Upper lobe of left lung (tissue), 6 donors: ENCODE data around the gene SPATS1. TPM values are rescaled to one million over a fixed set of nuclear protein-coding genes. Genes with fewer than 3 reads are reported as not detected.

Source experiments
- ATAC-seq, 2 donors: fragments of 200-7000 bp; cut with Tn5 transposase; one replicate each; pipeline ENCODE4 v1.9.1; 2022; ENCODE audit warnings: mild to moderate bottlenecking in 2 of 2, moderate library complexity in 2 of 2; ENCODE audit not compliant: low FRiP score in 2 of 2
- DNase-seq, 2 donors: peaks; one replicate each; pipeline ENCODE4 v3.0.0-alpha.2; 2019 to 2020
- H3K27ac ChIP-seq, 4 donors: fragments of 200-600 bp; sonication (generic); one replicate each; pipeline ENCODE4 v1.5.1; 2016 to 2019
- H3K27me3 ChIP-seq, 4 donors: fragments of 200-600 bp; sonication (generic); one replicate each; pipeline ENCODE4 v1.5.1; 2017 to 2019
- H3K36me3 ChIP-seq, 4 donors: fragments of 200-600 bp; sonication (generic); one replicate each; pipeline ENCODE4 v1.5.1; 2016 to 2019
- H3K4me1 ChIP-seq, 4 donors: fragments of 200-600 bp; sonication (generic); one replicate each; pipeline ENCODE4 v1.5.1; 2018 to 2019
- H3K4me3 ChIP-seq, 4 donors: fragments of 200-600 bp; sonication (generic); one replicate each; pipeline ENCODE4 v1.5.1; 2017 to 2019; ENCODE audit warnings: mild to moderate bottlenecking in 2 of 4, moderate library complexity in 1 of 4
- H3K9me3 ChIP-seq, 4 donors: fragments of 200-600 bp; sonication (generic); one replicate each; pipeline ENCODE4 v1.5.1; 2018 to 2019
- EP300 ChIP-seq, 4 donors: sonication (generic); formaldehyde crosslinking; IDR thresholded peaks; one replicate each; pipeline ENCODE4 v1.5.1; 2017; ENCODE audit warnings: antibody characterized with exemption in 4 of 4, control low read depth in 2 of 4
- POLR2A ChIP-seq, 4 donors: fragments of 450-650 bp; IDR thresholded peaks; one replicate each; pipeline ENCODE4 v1.5.1; 2016 to 2017; ENCODE audit warnings: antibody characterized with exemption in 4 of 4, mild to moderate bottlenecking in 2 of 4
- POLR2AphosphoS5 ChIP-seq, 2 donors: sonication (generic); formaldehyde crosslinking; IDR thresholded peaks; one replicate each; pipeline ENCODE4 v1.5.1; 2017; ENCODE audit warnings: antibody characterized with exemption in 2 of 2
- WGBS, 2 donors: methylation state at CpG; one replicate each; pipeline ENCODE4 v1.1.5; 2017 to 2018; 5-methylcytosine and 5-hydroxymethylcytosine counted together
- total RNA-seq, 6 donors: library from RNA; depleted of rRNA in 4 of 6; stranded (reverse); fragments of >200 nt in 4 of 6; gene quantifications; one replicate each; pipeline versions ENCODE4 v1.1.0 to v1.2.1, GENCODE V29; 2016 to 2021
- TF ChIP-seq, protein P1 (sequence below), 6 experiments: fragments of 450-650 bp in 4 of 6; fragments of 200-600 bp in 2 of 6; sonication (generic) in 2 of 6; IDR thresholded peaks; one replicate each; pipeline ENCODE4 v1.5.1; 2016 to 2019; ENCODE audit warnings: antibody characterized with exemption in 6 of 6
- donor health status: DM: no; HTN: no; CAD: no; lungs with moderate emphysema.
- donor health status: DM: no; HTN: yes; CAD: no; lungs with severe emphysema.

The SPATS1 gene
- total RNA-seq, 6 donors from 2014 or later, result 0.91 to 2.2 (median 1.6) TPM; not detected in 3

GRCh38 chr6:44305200-44305725 is 37.2 kb upstream of the SPATS1 start:
- TF ChIP-seq POLR2AphosphoS5 (IDR thresholded peaks at IDR 0.05), result no peak
- no peak for TF ChIP-seq EP300 (IDR thresholded peaks at IDR 0.05)
- TF ChIP-seq, protein P1, sequence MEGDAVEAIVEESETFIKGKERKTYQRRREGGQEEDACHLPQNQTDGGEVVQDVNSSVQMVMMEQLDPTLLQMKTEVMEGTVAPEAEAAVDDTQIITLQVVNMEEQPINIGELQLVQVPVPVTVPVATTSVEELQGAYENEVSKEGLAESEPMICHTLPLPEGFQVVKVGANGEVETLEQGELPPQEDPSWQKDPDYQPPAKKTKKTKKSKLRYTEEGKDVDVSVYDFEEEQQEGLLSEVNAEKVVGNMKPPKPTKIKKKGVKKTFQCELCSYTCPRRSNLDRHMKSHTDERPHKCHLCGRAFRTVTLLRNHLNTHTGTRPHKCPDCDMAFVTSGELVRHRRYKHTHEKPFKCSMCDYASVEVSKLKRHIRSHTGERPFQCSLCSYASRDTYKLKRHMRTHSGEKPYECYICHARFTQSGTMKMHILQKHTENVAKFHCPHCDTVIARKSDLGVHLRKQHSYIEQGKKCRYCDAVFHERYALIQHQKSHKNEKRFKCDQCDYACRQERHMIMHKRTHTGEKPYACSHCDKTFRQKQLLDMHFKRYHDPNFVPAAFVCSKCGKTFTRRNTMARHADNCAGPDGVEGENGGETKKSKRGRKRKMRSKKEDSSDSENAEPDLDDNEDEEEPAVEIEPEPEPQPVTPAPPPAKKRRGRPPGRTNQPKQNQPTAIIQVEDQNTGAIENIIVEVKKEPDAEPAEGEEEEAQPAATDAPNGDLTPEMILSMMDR (IDR thresholded peaks at IDR 0.05), result no peak
- no peak for TF ChIP-seq POLR2A (IDR thresholded peaks at IDR 0.05)
- 76 to 79% methylated on average over 5 of the region's 5 CpGs for WGBS, 2 donors
- Histone ChIP-seq H3K9me3 (no peaks in the 10 kb centered on the region), H3K4me1 (no peaks in the 10 kb centered on the region), H3K4me3 (no peak overlapping the region), H3K27me3 (no peaks in the 10 kb centered on the region), H3K36me3 (peaks cover 18 to 99% (median 82%) of the 10 kb centered on the region in 4 donors), H3K27ac (no peak overlapping the region)
- no peak for ATAC-seq
- DNase-seq, result no peak

- no peaks in the 10 kb centered on the region for H3K9me3 ChIP-seq
- H3K4me1 ChIP-seq, result peaks cover 0 to 2% (median 1%) of the 10 kb centered on the region in 4 donors
- WGBS, 2 donors, result 94 to 97% methylated on average over 7 to 8 of the region's 8 CpGs
- TF ChIP-seq POLR2AphosphoS5 (IDR thresholded peaks at IDR 0.05) (no peak), EP300 (IDR thresholded peaks at IDR 0.05) (no peak)
- DNase-seq (no peak), ATAC-seq (no peak)
- no peaks in the 10 kb centered on the region for H3K27me3 ChIP-seq
- peaks cover 20 to 95% (median 82%) of the 10 kb centered on the region in 4 donors for H3K36me3 ChIP-seq
- no peak overlapping the region for H3K27ac ChIP-seq
- no peak overlapping the region for H3K4me3 ChIP-seq
These were observed 35.7 kb upstream of the SPATS1 start for GRCh38 chr6:44306710-44307109.

DNA sequence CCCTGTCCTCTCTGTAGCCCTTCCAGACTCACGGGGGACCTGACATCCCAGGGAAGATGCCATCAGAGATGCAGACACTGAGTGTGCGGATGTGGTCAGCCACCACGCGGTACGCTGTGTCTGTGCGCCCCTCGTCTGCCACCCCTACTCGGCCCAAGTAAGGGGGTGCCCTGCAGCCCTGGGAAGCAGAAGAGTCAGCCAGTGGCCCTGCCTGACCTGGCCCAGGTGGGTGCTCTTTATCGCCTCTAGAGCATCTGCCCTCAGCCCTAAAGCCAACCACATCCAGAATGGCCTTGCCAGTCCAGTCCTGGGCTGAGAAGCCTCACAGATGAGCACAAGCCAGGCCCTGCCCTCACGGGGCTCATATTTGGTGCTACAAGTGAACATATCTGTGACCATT is 35.2 kb upstream of the SPATS1 start:
- Histone ChIP-seq H3K4me1 (peaks cover 3 to 7% (median 6%) of the 10 kb centered on the region in 4 donors), H3K9me3 (no peaks in the 10 kb centered on the region), H3K36me3 (peaks cover 17 to 90% (median 77%) of the 10 kb centered on the region in 4 donors), H3K4me3 (no peak overlapping the region), H3K27me3 (no peaks in the 10 kb centered on the region), H3K27ac (no peak overlapping the region)
- ATAC-seq, result no peak
- 98% methylated on average over 7 to 10 of the region's 10 CpGs for WGBS, 2 donors
- no peak for DNase-seq
- TF ChIP-seq POLR2AphosphoS5 (IDR thresholded peaks at IDR 0.05), result no peak
- no peak for TF ChIP-seq EP300 (IDR thresholded peaks at IDR 0.05)
- TF ChIP-seq, protein P1 (IDR thresholded peaks at IDR 0.05), result no peak
- no peak for TF ChIP-seq POLR2A (IDR thresholded peaks at IDR 0.05)

DNA sequence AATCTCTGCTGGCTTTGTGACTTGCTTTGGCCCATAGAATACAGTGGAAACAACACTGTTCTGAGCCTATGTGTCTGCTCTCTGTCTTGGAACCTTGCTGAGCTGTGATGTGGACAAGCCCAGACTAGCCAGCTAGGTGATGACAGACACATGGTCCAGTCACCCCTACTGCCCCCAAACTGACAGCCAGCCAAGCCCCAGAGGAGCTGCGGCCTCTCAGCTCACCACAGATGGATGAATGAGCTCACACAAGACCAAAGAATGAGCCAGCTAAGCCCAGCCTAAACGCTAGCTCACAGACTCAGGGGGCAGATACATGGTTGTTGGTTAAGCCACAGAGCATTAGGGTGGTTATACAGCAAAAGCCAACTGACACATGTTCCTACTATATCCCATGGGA is 33.4 kb upstream of the SPATS1 start:
- no peak overlapping the region for H3K4me3 ChIP-seq
- no peaks in the 10 kb centered on the region for H3K27me3 ChIP-seq
- peaks cover 6 to 13% (median 12%) of the 10 kb centered on the region in 4 donors for H3K4me1 ChIP-seq
- WGBS, 2 donors, result 71 to 92% methylated on average over 2 of the region's 2 CpGs
- DNase-seq (no peak), ATAC-seq (no peak)
- H3K27ac ChIP-seq, result no peak overlapping the region
- peaks cover 13 to 72% (median 58%) of the 10 kb centered on the region in 4 donors for H3K36me3 ChIP-seq
- H3K9me3 ChIP-seq, result no peaks in the 10 kb centered on the region
- TF ChIP-seq, protein P1 (IDR thresholded peaks at IDR 0.05), result no peak
- TF ChIP-seq POLR2AphosphoS5 (IDR thresholded peaks at IDR 0.05), result no peak
- TF ChIP-seq EP300 (IDR thresholded peaks at IDR 0.05), result no peak
- TF ChIP-seq POLR2A (IDR thresholded peaks at IDR 0.05), result no peak

GRCh38 chr6:44309631-44310030 is 32.8 kb upstream of the SPATS1 start:
- DNase-seq, result no peak
- peaks cover 6 to 13% (median 12%) of the 10 kb centered on the region in 4 donors for H3K4me1 ChIP-seq

More at GRCh38 chr6:44309631-44310030, 32.8 kb upstream of the SPATS1 start:
- Histone ChIP-seq H3K9me3 (no peaks in the 10 kb centered on the region), H3K27me3 (no peaks in the 10 kb centered on the region), H3K36me3 (peaks cover 13 to 66% (median 53%) of the 10 kb centered on the region in 4 donors), H3K27ac (no peak overlapping the region), H3K4me3 (no peak overlapping the region)
- TF ChIP-seq POLR2A (IDR thresholded peaks at IDR 0.05), result no peak
- TF ChIP-seq EP300 (IDR thresholded peaks at IDR 0.05), result no peak
- TF ChIP-seq, protein P1 (IDR thresholded peaks at IDR 0.05), result no peak
- no peak for TF ChIP-seq POLR2AphosphoS5 (IDR thresholded peaks at IDR 0.05)
- ATAC-seq, result no peak
